SIG-M5 treated with dmso at 0.1 percent for 504 hours (cell line): ENCODE results near the gene GMNN.

ENCODE experiments used
- DNase-seq: peaks from one replicate; lab custom pipeline; 2025; ENCODE audit not compliant: unreplicated experiment; lab: John Stamatoyannopoulos, UW

The GMNN gene

DNA sequence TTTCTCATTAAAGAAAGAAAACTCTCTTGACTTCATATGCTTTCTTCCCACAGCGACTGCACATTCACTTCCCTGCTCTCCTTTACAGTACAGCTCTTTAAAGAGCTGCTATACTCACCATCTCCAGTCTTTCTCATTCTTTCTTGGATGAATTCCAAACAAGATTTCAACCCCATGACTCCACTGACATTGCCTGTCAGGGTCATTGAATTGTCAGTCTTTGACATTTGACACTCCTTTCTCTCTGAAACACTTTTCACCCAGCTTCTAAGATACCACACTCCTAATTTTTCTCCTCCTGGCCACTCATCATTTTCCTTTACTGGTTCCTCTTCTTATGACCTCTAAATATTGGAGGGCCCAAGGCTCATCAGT, 24.8 kb downstream of the GMNN start:
- DNase-seq = no peak

- DNase-seq = no peak
Observed at GRCh38 chr6:24802271-24803059, 27.7 kb downstream of the GMNN start.

DNA sequence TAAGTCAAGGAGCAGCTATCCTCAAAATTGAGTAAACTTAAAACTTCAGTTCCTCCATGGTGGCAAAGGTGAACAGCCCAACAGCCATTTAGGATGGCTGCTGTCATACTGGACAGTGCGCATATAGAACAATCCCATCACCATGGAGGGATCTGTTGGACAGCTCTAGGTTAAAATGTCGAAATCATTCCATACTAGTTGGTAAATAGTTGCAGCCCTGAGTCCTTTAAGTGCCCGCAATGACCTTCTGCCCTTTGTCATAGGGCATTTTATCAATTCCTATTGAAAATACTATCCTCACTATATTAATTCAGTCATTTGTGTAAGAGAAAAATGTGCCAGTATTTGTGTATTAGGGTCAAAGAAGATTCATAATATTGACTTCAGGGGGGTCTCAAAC, 32.8 kb downstream of the GMNN start:
- DNase-seq = no peak

DNA sequence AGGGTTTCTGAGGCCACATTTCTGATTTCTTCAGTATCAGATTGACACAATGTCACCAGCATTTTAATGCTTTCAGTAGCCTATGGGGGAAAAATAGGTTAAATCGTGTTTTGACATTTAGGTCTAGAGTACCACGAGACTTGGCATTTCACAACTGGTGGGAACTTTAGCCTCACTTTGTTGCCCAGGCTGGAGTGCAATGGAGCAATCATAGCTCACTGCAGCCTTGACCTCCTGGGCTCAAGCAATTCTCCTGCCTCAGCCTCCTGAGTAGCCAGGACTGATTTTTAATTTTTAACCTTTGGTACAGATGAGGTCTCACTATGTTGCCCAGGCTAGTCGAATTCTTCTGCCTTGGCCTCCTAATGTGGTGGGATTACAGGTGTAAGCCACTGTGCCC, 35.0 kb downstream of the GMNN start:
- DNase-seq = no peak

- no peak for DNase-seq
Observed at GRCh38 chr6:24818346-24818745, 43.6 kb downstream of the GMNN start.

- no peak for DNase-seq
Observed at GRCh38 chr6:24821860-24822444, 47.2 kb downstream of the GMNN start.

- DNase-seq = no peak
Observed at GRCh38 chr6:24822696-24823095, 48.0 kb downstream of the GMNN start.

- no peak for DNase-seq
Observed at GRCh38 chr6:24823185-24823584, 48.4 kb downstream of the GMNN start.

DNA sequence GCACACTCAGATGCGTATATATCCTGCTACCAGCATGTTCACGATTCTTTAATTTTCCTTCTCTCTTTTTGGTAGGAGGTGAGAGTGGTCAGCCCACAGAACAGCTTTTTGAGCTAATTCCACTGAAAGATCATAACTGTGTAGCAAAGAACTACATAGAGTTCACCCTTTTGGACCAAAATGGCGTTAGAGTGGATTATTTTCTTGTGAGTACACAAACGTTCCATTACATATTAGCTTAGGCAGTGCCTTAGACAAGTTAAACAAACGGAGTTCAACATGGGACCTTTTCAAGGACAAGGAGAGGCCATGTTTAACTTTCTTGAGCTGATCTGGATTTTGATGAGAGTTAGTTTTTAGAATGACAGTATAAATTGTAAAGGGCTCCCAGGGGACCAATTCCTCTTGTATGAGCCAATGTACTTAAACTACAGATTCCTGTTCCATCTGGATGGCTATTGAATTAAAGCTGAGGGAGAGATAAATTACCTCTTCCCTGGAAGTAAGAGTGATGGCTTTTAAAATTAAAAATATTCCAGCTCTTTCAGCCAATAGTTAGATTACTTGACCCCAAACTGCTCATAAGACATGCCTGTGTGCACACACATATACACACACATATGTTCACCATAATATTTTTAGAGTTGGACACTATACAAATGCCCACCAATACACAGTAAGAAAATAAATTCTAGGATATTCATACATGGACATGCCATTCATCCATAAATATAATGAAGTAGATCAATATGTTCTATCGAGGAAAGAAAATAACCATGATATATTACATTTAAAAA, 49.6 kb downstream of the GMNN start:
- no peak for DNase-seq

- DNase-seq = no peak
Observed at GRCh38 chr6:24825130-24825630, 50.4 kb downstream of the GMNN start.

DNA sequence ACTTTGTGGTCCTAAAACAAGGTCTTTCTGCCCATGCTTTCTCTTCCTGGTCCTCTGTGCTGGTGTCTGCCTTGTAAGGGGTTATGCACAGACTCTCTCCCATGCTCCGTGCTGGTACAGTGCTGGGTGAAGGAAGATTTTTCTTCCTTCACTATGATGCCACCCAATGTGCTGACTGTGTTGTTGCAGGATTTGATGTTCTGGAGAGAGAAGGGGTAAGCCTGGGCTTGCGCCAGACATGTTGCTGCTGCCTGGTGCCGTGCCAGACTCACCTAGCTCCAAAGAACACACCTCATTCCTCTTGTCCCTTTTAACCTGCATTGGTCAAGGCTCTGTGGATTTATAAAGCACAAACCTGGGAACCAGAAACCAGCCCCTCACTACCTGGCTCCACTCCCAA, 52.4 kb downstream of the GMNN start:
- DNase-seq = no peak

DNA sequence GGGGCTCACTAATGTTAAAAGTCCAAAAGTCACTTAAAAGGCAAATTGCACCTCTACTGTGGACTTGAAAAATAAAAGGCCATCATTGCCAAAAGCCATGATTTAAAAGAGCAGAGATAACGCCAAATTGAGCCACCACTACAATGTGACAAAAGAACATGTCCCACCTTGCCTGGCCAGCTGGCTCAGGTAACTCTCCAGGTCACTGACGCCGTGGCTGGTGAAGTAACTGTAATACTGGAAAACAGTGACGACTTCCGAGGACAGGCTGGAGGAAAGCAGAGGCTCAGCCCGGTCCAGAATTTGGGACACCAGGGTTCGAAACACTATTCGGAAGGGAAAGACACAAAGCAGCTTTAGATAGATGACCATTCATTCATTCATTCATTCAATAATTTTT, 53.2 kb downstream of the GMNN start:
- no peak for DNase-seq

GRCh38 chr6:24829657-24830056, 54.9 kb downstream of the GMNN start:
- no peak for DNase-seq

DNA sequence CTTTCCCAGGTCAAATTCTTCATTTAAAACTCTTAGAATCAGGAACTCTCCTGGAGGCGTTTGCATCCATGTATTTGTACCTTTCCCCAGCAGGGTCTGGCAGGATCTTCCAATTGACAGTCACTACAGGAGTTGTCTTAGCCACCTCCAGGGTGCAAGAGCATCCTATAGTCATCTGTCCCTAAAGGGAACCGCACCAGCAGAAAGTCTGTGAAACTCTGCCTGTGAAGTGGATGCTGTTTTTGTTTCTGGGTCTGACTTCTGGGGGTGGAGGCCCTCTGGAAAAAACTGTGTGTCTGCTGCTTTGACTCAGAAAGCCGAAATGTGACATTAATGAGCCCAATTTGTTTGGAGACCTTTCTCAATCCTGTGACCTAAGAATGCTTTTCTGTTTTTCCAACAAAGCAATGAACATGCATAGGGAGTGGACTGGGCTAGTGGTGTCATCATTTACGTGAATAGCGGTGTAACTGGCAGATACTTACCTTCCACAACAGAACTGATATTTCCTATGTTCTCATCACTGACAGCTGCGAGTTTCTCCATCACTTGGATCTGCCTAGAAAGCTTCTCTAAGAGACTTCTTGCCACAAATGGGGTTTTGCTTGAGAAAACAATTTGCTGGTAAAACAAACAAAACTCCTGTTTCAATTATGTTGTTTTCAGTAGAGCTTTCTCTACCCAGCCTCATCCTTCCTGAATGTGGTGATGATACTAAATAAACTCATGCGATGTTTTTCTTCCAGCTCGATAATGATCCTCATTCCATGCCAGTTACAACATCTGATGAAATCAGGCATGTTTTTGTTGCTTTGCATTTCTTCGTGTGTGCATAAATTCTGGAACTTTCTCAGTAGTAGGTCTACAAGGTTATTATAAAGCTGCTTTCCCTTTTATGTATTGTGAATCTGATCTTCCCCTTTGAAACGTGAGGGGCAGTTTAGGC, 57.3 kb downstream of the GMNN start:
- no peak for DNase-seq

- no peak for DNase-seq
Observed at GRCh38 chr6:24832794-24833193, 58.1 kb downstream of the GMNN start.

DNA sequence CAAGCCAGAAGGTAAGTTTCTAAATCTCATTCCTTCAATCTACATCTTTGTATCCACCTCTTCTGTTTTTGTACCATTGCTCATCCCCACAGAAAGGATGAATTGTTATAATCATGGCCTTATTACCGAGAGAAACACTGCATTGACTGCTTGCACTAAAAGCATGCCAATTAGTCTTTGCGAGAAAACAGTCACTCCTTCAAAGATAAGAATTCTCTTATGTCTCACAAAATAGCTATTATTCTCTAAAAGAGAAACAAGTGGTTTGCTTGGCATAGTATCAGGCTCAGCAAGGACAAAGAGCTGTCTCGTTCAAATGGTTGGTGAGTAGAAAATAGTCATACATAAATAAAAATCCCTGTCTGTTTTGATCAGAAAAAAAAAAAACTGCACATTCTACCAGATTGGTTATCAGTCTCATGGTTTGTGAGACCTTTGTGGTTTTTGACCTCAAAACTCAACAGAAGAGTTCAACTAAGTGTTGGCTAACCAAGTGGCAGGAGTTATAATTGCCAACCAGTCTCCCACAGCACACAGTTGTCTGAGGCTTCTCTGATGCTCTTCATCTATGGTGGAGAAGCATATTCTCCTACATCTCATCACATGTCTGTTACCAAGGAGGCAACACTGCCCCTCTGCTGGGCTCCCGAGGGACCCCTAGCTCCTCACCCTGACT, 59.1 kb downstream of the GMNN start:
- DNase-seq = no peak
